HepG2 (cell line): ENCODE data around the gene SCUBE1. TPM values are rescaled to one million over a fixed set of nuclear protein-coding genes. Genes with fewer than 3 reads are reported as not detected.

Experiments
- CEBPG ChIP-seq: IDR thresholded peaks from 2 replicates; pipeline ENCODE4 v1.6.1; 2016
- CREB3 ChIP-seq: sonication (generic); formaldehyde crosslinking; IDR thresholded peaks from 2 replicates; pipeline ENCODE4 v1.5.0; 2020; ENCODE audit warnings: missing genetic modification reagents
- ETV5 ChIP-seq: IDR thresholded peaks from 2 replicates; pipeline ENCODE4 v1.6.1; 2018; ENCODE audit warnings: missing biosample characterization, missing genetic modification reagents, inconsistent platforms, borderline replicate concordance
- HIC2 ChIP-seq: sonication (generic); formaldehyde crosslinking; IDR thresholded peaks from 2 replicates; pipeline ENCODE4 v1.9.0; 2022; ENCODE audit warnings: low read depth, missing genetic modification reagents
- KDM1A ChIP-seq: IDR thresholded peaks from 2 replicates; pipeline ENCODE4 v1.6.1; 2016; ENCODE audit warnings: missing compliant biosample characterization
- MLX ChIP-seq: IDR thresholded peaks from 2 replicates; pipeline ENCODE4 v1.6.1; 2016
- NCOA2 ChIP-seq: sonication (generic); formaldehyde crosslinking; IDR thresholded peaks from 2 replicates; pipeline ENCODE4 v1.8.0; 2022; ENCODE audit warnings: inconsistent platforms
- PPARG ChIP-seq: conservative IDR thresholded peaks from 2 replicates; pipeline ENCODE4 v1.6.1; 2016; ENCODE audit warnings: missing biosample characterization, missing genetic modification reagents
- THAP7 ChIP-seq: sonication (generic); formaldehyde crosslinking; IDR thresholded peaks from 2 replicates; pipeline ENCODE4 v1.8.1; 2023; ENCODE audit warnings: mild to moderate bottlenecking, missing genetic modification reagents
- ZNF292 ChIP-seq: sonication (generic); formaldehyde crosslinking; IDR thresholded peaks from 2 replicates; pipeline ENCODE4 v1.8.1; 2022; ENCODE audit warnings: mild to moderate bottlenecking, low read depth, missing genetic modification reagents, borderline replicate concordance
- ZNF552 ChIP-seq: sonication (generic); formaldehyde crosslinking; IDR thresholded peaks from 2 replicates; pipeline ENCODE4 v1.9.0; 2022; ENCODE audit warnings: missing genetic modification reagents, mild to moderate bottlenecking, borderline replicate concordance
- ZNF619 ChIP-seq: sonication (generic); formaldehyde crosslinking; IDR thresholded peaks from 2 replicates; pipeline ENCODE4 v1.4.0; 2020; ENCODE audit warnings: mild to moderate bottlenecking, missing genetic modification reagents
- ZNF703 ChIP-seq: sonication (generic); formaldehyde crosslinking; IDR thresholded peaks from 2 replicates; pipeline ENCODE4 v1.5.1; 2020; ENCODE audit warnings: missing genetic modification reagents, mild to moderate bottlenecking, moderate library complexity, borderline replicate concordance
- ZNF792 ChIP-seq: IDR thresholded peaks from 2 replicates; pipeline ENCODE4 v1.6.1; 2016
- polyA plus RNA-seq, 8 experiments: library from polyadenylated mRNA; depleted of rRNA in 3 of 8; stranded (reverse) in 7 of 8; unstranded in 1 of 8; fragments of >200 nt; fragmentation: Illumina TruSeq in 4 of 8; extraction: Trizol in 4 of 8; gene quantifications; 2 replicates each; pipeline versions ENCODE4 v1.2.1 to v1.2.3, GENCODE V29; 2011 to 2016; ENCODE audit warnings: low read depth in 4 of 8, missing spikeins in 1 of 8, mixed read lengths in 1 of 8; ENCODE audit not compliant: insufficient read depth in 1 of 8
- total RNA-seq, 5 experiments: library from RNA; depleted of rRNA; stranded (reverse); fragments of >200 nt; fragmentation: Illumina TruSeq; extraction: Trizol; gene quantifications; 2 replicates each; pipeline ENCODE4 v1.2.3, GENCODE V29; 2016; ENCODE audit warnings: low read depth in 1 of 5
- TF ChIP-seq, protein P1 (sequence below): IDR thresholded peaks from 2 replicates; pipeline ENCODE4 v1.6.1; 2016; ENCODE audit warnings: low read depth, missing genetic modification reagents, missing compliant biosample characterization
- TF ChIP-seq, protein P2 (sequence below): sonication (generic); formaldehyde crosslinking; IDR thresholded peaks from 2 replicates; pipeline ENCODE4 v1.9.0; 2022; ENCODE audit warnings: missing genetic modification reagents, mild to moderate bottlenecking, borderline replicate concordance

SCUBE1 gene
- total and polyA plus RNA-seq, 2 of the 13 experiments (the other 11 are each of a cell fraction or from before 2014, with no cell fraction given) = under 0.01 to 0.05 TPM

GRCh38 chr22:43262990-43263644 is 80.1 kb downstream of the SCUBE1 start (continued):
- TF ChIP-seq, protein P1, sequence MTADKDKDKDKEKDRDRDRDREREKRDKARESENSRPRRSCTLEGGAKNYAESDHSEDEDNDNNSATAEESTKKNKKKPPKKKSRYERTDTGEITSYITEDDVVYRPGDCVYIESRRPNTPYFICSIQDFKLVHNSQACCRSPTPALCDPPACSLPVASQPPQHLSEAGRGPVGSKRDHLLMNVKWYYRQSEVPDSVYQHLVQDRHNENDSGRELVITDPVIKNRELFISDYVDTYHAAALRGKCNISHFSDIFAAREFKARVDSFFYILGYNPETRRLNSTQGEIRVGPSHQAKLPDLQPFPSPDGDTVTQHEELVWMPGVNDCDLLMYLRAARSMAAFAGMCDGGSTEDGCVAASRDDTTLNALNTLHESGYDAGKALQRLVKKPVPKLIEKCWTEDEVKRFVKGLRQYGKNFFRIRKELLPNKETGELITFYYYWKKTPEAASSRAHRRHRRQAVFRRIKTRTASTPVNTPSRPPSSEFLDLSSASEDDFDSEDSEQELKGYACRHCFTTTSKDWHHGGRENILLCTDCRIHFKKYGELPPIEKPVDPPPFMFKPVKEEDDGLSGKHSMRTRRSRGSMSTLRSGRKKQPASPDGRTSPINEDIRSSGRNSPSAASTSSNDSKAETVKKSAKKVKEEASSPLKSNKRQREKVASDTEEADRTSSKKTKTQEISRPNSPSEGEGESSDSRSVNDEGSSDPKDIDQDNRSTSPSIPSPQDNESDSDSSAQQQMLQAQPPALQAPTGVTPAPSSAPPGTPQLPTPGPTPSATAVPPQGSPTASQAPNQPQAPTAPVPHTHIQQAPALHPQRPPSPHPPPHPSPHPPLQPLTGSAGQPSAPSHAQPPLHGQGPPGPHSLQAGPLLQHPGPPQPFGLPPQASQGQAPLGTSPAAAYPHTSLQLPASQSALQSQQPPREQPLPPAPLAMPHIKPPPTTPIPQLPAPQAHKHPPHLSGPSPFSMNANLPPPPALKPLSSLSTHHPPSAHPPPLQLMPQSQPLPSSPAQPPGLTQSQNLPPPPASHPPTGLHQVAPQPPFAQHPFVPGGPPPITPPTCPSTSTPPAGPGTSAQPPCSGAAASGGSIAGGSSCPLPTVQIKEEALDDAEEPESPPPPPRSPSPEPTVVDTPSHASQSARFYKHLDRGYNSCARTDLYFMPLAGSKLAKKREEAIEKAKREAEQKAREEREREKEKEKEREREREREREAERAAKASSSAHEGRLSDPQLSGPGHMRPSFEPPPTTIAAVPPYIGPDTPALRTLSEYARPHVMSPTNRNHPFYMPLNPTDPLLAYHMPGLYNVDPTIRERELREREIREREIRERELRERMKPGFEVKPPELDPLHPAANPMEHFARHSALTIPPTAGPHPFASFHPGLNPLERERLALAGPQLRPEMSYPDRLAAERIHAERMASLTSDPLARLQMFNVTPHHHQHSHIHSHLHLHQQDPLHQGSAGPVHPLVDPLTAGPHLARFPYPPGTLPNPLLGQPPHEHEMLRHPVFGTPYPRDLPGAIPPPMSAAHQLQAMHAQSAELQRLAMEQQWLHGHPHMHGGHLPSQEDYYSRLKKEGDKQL (CRISPR knock-in tag) = peak; percentile 58
- TF ChIP-seq CREB3 (CRISPR knock-in tag) = no peak
- peak; percentile 54; the same call in 1 of the 2 replicates for TF ChIP-seq PPARG
- TF ChIP-seq ZNF552 (CRISPR knock-in tag) = no peak
- TF ChIP-seq KDM1A = peak; percentile 26; the same call in 1 of the 2 replicates
- 0 out of 2 replicates have a peak, but pooled peaks have one; percentile 37 for TF ChIP-seq MLX (CRISPR knock-in tag)
- TF ChIP-seq ZNF292 (CRISPR knock-in tag) = 0 out of 2 replicates have a peak, but pooled peaks have one; percentile 57
- peak; percentile 60; the same call in 1 of the 2 replicates for TF ChIP-seq ETV5 (CRISPR knock-in tag)
- 0 out of 2 replicates have a peak, but pooled peaks have one; percentile 25 for TF ChIP-seq HIC2 (CRISPR knock-in tag)
- TF ChIP-seq ZNF619 (CRISPR knock-in tag) = no peak
- 0 out of 2 replicates have a peak, but pooled peaks have one; percentile 47 for TF ChIP-seq ZNF703 (CRISPR knock-in tag)
- TF ChIP-seq CEBPG = no peak
- TF ChIP-seq THAP7 = 0 out of 2 replicates have a peak, but pooled peaks have one; percentile 52
- TF ChIP-seq ZNF792 = peak; percentile 25; the same call in 1 of the 2 replicates
- peak; percentile 64 for TF ChIP-seq NCOA2
- TF ChIP-seq, protein P2, sequence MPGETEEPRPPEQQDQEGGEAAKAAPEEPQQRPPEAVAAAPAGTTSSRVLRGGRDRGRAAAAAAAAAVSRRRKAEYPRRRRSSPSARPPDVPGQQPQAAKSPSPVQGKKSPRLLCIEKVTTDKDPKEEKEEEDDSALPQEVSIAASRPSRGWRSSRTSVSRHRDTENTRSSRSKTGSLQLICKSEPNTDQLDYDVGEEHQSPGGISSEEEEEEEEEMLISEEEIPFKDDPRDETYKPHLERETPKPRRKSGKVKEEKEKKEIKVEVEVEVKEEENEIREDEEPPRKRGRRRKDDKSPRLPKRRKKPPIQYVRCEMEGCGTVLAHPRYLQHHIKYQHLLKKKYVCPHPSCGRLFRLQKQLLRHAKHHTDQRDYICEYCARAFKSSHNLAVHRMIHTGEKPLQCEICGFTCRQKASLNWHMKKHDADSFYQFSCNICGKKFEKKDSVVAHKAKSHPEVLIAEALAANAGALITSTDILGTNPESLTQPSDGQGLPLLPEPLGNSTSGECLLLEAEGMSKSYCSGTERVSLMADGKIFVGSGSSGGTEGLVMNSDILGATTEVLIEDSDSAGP (CRISPR knock-in tag) = peak; percentile 26
